GM13977 (cell line): ENCODE results near the gene MYO15B.

Experiments
- DNase-seq: peaks from one replicate; pipeline ENCODE4 v3.0.0; 2012; ENCODE audit warnings: low spot score
- CTCF ChIP-seq: IDR thresholded peaks from 2 replicates; pipeline ENCODE4 v1.5.1; 2012; ENCODE audit warnings: mild to moderate bottlenecking, control low read depth; ENCODE audit not compliant: insufficient read depth; ENCODE audit errors: extremely low read depth, missing control alignments
- in situ Hi-C: fragments of 300-500 bp; cut with MboI; formaldehyde crosslinking; loops from one replicate; pipeline ENCODE4 v1.12.0; 2022; ENCODE audit warnings: low sequenced_read_pairs, low pct_unique_long_range_greater_than_20kb, mixed read lengths, inconsistent platforms; ENCODE audit not compliant: unreplicated experiment

MYO15B gene

DNA sequence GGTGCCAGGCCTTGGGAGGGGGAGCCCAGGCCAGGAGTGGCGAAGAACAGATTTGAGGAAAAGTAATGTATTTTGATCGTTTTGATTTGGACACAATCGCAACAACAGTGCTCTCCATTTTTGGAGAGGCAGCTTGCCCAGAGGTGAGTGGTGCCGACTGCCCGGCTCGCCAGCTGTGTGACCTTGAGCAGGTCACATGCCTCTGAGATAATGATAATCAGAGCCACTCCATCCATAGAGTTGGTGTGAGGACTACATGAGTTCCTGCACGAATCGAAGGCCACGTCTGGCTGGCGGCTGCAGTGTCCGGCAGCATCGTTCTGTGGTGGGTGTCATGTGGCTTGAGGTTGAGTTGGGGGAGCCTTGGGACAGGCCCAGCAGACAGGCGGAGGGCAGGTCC is 41.4 kb upstream of the MYO15B start:
- no peak for TF ChIP-seq CTCF
- in situ Hi-C loops, result no loop called here
- no peak for DNase-seq

GRCh38 chr17:75547091-75547490 is 40.5 kb upstream of the MYO15B start:
- DNase-seq, result no peak
- no peak for TF ChIP-seq CTCF
- in situ Hi-C loops, result no loop called here

DNA sequence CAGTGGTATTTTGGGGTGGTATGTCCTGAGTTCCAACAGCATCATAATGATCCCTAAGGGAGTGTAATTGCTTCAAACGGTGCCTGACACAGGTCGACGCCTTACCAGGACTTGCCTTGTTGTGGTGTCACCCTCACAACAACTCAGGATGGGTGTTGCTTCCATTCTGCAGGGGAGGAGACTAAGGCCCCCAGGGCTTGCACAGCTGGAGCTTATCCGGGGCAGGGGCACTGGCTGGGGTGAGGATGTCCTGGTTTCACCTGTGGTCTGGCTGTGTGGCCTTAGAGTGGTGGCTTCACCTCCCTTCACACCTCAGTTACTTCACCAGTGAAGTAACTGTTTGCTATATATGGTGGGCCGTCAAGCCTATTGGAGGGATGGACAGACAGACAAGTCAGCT is 38.8 kb upstream of the MYO15B start:
- in situ Hi-C loops, result no loop called here
- no peak for TF ChIP-seq CTCF
- no peak for DNase-seq

- in situ Hi-C loops, result no loop called here
- TF ChIP-seq CTCF, result no peak
- no peak for DNase-seq
These were observed 38.1 kb upstream of the MYO15B start for GRCh38 chr17:75549246-75550138.

DNA sequence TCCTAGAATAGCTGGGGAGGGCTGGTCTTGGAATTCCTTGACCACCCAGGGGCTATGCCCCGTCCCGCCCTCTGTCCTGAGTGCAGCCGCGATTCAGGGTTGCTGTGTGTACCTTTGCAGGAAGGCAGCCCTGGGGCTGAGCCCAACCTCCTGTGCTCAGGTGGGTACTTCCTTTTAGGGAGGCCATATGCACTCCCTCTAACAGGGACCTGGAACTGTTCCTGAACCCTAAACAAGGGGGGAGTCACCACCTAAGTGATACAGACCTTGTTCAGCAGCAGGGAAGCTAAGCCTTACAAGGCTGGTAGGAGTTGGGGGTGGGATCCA is 37.5 kb upstream of the MYO15B start:
- TF ChIP-seq CTCF, result no peak
- in situ Hi-C loops, result no loop called here
- DNase-seq, result no peak

DNA sequence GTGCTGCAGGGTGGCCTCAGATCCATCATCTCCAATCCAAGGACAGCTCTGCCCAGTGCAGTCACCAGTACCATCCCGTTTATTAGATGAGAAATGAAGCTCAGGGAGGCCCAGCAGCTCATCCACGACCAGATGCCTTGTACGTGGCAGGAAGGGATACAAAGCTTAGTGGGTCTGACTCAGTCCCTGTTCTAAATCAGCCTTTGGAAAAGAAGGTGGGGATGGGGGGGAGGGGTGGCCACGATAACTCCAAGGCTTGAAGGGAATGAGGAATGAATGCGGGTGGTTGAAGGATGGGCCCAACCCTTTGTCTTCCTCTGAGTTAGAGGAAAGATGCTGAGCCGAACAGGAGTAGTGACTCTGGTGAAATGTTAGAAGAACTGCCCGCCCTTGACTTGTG is 36.3 kb upstream of the MYO15B start:
- in situ Hi-C loops, result no loop called here
- no peak for TF ChIP-seq CTCF
- DNase-seq, result no peak
